HEK293 (cell line): ENCODE measurements around the gene UBE2E1.

Experiments used
- BCL11A ChIP-seq: fragments of 450-650 bp; formaldehyde crosslinking; IDR thresholded peaks from 2 replicates; pipeline ENCODE4 v1.5.1; 2016; ENCODE audit warnings: low read depth, missing biosample characterization, missing genetic modification characterization
- KLF7 ChIP-seq: fragments of 450-650 bp; formaldehyde crosslinking; IDR thresholded peaks from 2 replicates; pipeline ENCODE4 v1.5.1; 2016; ENCODE audit warnings: missing biosample characterization, missing genetic modification characterization, borderline replicate concordance
- MZF1 ChIP-seq: fragments of 450-650 bp; formaldehyde crosslinking; IDR thresholded peaks from 2 replicates; pipeline ENCODE4 v1.5.1; 2017; ENCODE audit warnings: missing biosample characterization, missing genetic modification characterization, borderline replicate concordance
- REPIN1 ChIP-seq: fragments of 450-650 bp; formaldehyde crosslinking; IDR thresholded peaks from 2 replicates; pipeline ENCODE4 v1.5.1; 2017; ENCODE audit warnings: missing biosample characterization, missing genetic modification characterization, low read depth
- SP3 ChIP-seq: fragments of 450-650 bp; formaldehyde crosslinking; IDR thresholded peaks from 2 replicates; pipeline ENCODE4 v1.5.1; 2016; ENCODE audit warnings: missing biosample characterization, missing genetic modification characterization
- SP7 ChIP-seq: fragments of 450-650 bp; formaldehyde crosslinking; IDR thresholded peaks from 2 replicates; pipeline ENCODE4 v1.5.1; 2016; ENCODE audit warnings: missing biosample characterization, missing genetic modification characterization
- WT1 ChIP-seq: fragments of 450-650 bp; formaldehyde crosslinking; IDR thresholded peaks from 2 replicates; pipeline ENCODE4 v1.5.1; 2016; ENCODE audit warnings: missing biosample characterization, missing genetic modification characterization
- ZBTB1 ChIP-seq: fragments of 450-650 bp; formaldehyde crosslinking; IDR thresholded peaks from 2 replicates; pipeline ENCODE4 v1.5.1; 2016; ENCODE audit warnings: missing biosample characterization, missing genetic modification characterization
- ZBTB17 ChIP-seq: fragments of 450-650 bp; formaldehyde crosslinking; IDR thresholded peaks from 2 replicates; pipeline ENCODE4 v1.5.1; 2016; ENCODE audit warnings: missing biosample characterization, missing genetic modification characterization
- ZFP69B ChIP-seq: fragments of 450-650 bp; formaldehyde crosslinking; IDR thresholded peaks from 2 replicates; pipeline ENCODE4 v1.5.1; 2016; ENCODE audit warnings: missing biosample characterization, missing genetic modification characterization
- ZNF114 ChIP-seq: fragments of 450-650 bp; formaldehyde crosslinking; IDR thresholded peaks from 2 replicates; pipeline ENCODE4 v1.5.0; 2017; ENCODE audit warnings: missing biosample characterization, missing genetic modification characterization
- ZNF19 ChIP-seq: fragments of 450-650 bp; formaldehyde crosslinking; IDR thresholded peaks from 2 replicates; pipeline ENCODE4; 2016; ENCODE audit warnings: missing biosample characterization, missing genetic modification characterization, low read depth
- ZNF211 ChIP-seq: fragments of 450-650 bp; formaldehyde crosslinking; IDR thresholded peaks from 2 replicates; pipeline ENCODE4 v1.5.1; 2016; ENCODE audit warnings: low read depth, missing biosample characterization, missing genetic modification characterization
- ZNF248 ChIP-seq: fragments of 450-650 bp; formaldehyde crosslinking; IDR thresholded peaks from 2 replicates; pipeline ENCODE4 v1.5.1; 2017; ENCODE audit warnings: missing biosample characterization, missing genetic modification characterization
- ZNF311 ChIP-seq: fragments of 450-650 bp; formaldehyde crosslinking; IDR thresholded peaks from 2 replicates; pipeline ENCODE4 v1.5.1; 2017; ENCODE audit warnings: missing biosample characterization, missing genetic modification characterization, borderline replicate concordance
- ZNF37A ChIP-seq: fragments of 450-650 bp; IDR thresholded peaks from 2 replicates; pipeline ENCODE4 v1.5.1; 2018; ENCODE audit warnings: missing biosample characterization, missing genetic modification characterization
- ZNF514 ChIP-seq: fragments of 450-650 bp; formaldehyde crosslinking; IDR thresholded peaks from 2 replicates; pipeline ENCODE4 v1.5.1; 2016; ENCODE audit warnings: missing biosample characterization, missing genetic modification characterization
- ZNF521 ChIP-seq: fragments of 450-650 bp; formaldehyde crosslinking; IDR thresholded peaks from 2 replicates; pipeline ENCODE4 v1.5.1; 2017; ENCODE audit warnings: missing biosample characterization, mild to moderate bottlenecking, missing genetic modification characterization
- ZNF626 ChIP-seq: fragments of 450-650 bp; sonication (Bioruptor Pico); formaldehyde crosslinking; IDR thresholded peaks from 2 replicates; pipeline ENCODE4 v1.5.1; 2018; ENCODE audit warnings: missing biosample characterization, missing genetic modification characterization, inconsistent platforms
- ZNF837 ChIP-seq: fragments of 450-650 bp; formaldehyde crosslinking; IDR thresholded peaks from 2 replicates; pipeline ENCODE4 v1.5.1; 2016; ENCODE audit warnings: missing biosample characterization, missing genetic modification characterization
- ZNF843 ChIP-seq: fragments of 450-650 bp; formaldehyde crosslinking; IDR thresholded peaks from 2 replicates; pipeline ENCODE4 v1.5.1; 2016; ENCODE audit warnings: missing biosample characterization, missing genetic modification characterization
- TF ChIP-seq, protein P1 (sequence below): fragments of 450-650 bp; formaldehyde crosslinking; conservative IDR thresholded peaks from 2 replicates; pipeline ENCODE4 v1.5.1; 2016; ENCODE audit warnings: low read depth, missing biosample characterization, missing genetic modification characterization
- TF ChIP-seq, protein P2 (sequence below): fragments of 450-650 bp; formaldehyde crosslinking; IDR thresholded peaks from 2 replicates; pipeline ENCODE4 v1.5.1; 2017; ENCODE audit warnings: missing biosample characterization, missing genetic modification characterization
- TF ChIP-seq, protein P3 (sequence below): fragments of 450-650 bp; formaldehyde crosslinking; IDR thresholded peaks from 2 replicates; pipeline ENCODE4 v1.5.1; 2017; ENCODE audit warnings: missing biosample characterization, mild to moderate bottlenecking, missing genetic modification characterization, moderate library complexity
- TF ChIP-seq, protein P4 (sequence below): fragments of 450-650 bp; formaldehyde crosslinking; IDR thresholded peaks from 2 replicates; pipeline ENCODE4 v1.5.1; 2016; ENCODE audit warnings: missing biosample characterization, missing genetic modification characterization
- TF ChIP-seq, protein P5 (sequence below): IDR thresholded peaks from 2 replicates; pipeline ENCODE4 v1.6.1; 2011; ENCODE audit warnings: mild to moderate bottlenecking, low read depth, low read length, borderline replicate concordance

Gene UBE2E1

DNA sequence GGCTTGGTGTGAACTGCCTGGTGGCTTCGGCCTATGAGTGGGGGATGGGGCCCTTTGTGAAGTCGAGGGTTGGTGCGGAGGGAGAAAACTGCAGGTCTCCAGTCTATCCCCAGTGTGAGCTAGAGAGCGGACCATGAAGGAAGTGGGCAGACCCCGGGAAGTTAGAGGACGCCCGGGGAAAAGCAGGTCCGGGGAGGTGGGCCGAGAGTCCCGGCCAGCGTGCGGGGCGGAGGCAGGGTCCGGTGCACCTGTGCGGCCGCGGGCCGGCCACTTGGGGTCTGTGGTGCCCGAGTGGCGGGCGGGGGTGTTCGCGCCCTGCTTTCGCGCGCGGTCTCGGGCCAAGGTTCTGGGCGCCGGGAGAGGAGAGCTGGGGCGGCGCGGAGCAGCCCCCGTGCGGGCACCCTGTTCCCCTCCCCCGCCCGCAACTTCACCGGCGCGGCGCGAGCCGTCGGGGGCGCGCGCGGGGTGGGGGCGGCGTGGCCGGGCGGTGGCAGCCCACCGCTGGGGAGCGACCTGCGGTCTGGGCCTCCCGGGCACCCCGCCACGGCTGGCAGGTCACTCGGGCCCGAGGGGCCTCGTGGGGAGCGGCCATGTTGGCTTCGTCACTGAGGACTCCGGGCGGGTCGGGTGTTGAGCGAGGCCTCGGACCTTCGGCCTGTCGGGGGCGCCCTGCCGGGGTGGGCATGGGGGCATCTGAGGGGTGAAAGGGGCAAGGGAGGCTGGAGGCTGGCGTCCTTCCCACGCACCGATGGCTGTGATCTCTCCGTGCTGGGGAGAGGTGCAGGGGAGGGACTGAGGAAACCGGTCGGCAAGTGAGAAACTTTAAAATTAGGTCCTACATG is 4.8 kb downstream of the UBE2E1 start (continued):
- TF ChIP-seq, protein P1, sequence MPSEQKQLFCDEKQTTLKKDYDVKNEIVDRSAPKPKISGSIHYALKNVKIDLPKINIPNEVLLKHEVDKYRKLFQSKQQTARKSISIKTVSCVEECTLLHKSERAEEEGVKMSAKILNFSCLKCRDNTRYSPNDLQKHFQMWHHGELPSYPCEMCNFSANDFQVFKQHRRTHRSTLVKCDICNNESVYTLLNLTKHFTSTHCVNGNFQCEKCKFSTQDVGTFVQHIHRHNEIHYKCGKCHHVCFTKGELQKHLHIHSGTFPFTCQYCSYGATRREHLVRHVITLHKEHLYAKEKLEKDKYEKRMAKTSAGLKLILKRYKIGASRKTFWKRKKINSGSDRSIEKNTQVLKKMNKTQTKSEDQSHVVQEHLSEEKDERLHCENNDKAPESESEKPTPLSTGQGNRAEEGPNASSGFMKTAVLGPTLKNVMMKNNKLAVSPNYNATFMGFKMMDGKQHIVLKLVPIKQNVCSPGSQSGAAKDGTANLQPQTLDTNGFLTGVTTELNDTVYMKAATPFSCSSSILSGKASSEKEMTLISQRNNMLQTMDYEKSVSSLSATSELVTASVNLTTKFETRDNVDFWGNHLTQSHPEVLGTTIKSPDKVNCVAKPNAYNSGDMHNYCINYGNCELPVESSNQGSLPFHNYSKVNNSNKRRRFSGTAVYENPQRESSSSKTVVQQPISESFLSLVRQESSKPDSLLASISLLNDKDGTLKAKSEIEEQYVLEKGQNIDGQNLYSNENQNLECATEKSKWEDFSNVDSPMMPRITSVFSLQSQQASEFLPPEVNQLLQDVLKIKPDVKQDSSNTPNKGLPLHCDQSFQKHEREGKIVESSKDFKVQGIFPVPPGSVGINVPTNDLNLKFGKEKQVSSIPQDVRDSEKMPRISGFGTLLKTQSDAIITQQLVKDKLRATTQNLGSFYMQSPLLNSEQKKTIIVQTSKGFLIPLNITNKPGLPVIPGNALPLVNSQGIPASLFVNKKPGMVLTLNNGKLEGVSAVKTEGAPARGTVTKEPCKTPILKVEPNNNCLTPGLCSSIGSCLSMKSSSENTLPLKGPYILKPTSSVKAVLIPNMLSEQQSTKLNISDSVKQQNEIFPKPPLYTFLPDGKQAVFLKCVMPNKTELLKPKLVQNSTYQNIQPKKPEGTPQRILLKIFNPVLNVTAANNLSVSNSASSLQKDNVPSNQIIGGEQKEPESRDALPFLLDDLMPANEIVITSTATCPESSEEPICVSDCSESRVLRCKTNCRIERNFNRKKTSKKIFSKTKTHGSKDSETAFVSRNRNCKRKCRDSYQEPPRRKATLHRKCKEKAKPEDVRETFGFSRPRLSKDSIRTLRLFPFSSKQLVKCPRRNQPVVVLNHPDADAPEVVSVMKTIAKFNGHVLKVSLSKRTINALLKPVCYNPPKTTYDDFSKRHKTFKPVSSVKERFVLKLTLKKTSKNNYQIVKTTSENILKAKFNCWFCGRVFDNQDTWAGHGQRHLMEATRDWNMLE (tag by site-specific recombination), result 0 out of 2 replicates have a peak, but pooled peaks have one; percentile 18
- TF ChIP-seq ZNF37A (tag by site-specific recombination) (no peak), ZNF19 (tag by site-specific recombination) (no peak), ZNF626 (tag by site-specific recombination) (no peak), WT1 (tag by site-specific recombination) (0 out of 2 replicates have a peak, but pooled peaks have one; percentile 18), ZFP69B (tag by site-specific recombination) (no peak; the same call in 1 of the 2 replicates), ZBTB1 (0 out of 2 replicates have a peak, but pooled peaks have one; percentile 28), ZNF843 (tag by site-specific recombination) (peak; percentile 36; the same call in 1 of the 2 replicates), ZNF114 (tag by site-specific recombination) (no peak), MZF1 (tag by site-specific recombination) (no peak), ZNF514 (no peak), REPIN1 (tag by site-specific recombination) (0 out of 2 replicates have a peak, but pooled peaks have one; percentile 12), ZBTB17 (tag by site-specific recombination) (no peak), ZNF521 (tag by site-specific recombination) (no peak), SP3 (no peak), KLF7 (tag by site-specific recombination) (no peak), ZNF248 (tag by site-specific recombination) (no peak), BCL11A (tag by site-specific recombination) (no peak; the same call in 1 of the 2 replicates), SP7 (tag by site-specific recombination) (peak; percentile 51), ZNF211 (tag by site-specific recombination) (no peak), ZNF837 (no peak), ZNF311 (no peak)
- TF ChIP-seq, protein P2, sequence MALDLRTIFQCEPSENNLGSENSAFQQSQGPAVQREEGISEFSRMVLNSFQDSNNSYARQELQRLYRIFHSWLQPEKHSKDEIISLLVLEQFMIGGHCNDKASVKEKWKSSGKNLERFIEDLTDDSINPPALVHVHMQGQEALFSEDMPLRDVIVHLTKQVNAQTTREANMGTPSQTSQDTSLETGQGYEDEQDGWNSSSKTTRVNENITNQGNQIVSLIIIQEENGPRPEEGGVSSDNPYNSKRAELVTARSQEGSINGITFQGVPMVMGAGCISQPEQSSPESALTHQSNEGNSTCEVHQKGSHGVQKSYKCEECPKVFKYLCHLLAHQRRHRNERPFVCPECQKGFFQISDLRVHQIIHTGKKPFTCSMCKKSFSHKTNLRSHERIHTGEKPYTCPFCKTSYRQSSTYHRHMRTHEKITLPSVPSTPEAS, result no peak
- TF ChIP-seq, protein P3, sequence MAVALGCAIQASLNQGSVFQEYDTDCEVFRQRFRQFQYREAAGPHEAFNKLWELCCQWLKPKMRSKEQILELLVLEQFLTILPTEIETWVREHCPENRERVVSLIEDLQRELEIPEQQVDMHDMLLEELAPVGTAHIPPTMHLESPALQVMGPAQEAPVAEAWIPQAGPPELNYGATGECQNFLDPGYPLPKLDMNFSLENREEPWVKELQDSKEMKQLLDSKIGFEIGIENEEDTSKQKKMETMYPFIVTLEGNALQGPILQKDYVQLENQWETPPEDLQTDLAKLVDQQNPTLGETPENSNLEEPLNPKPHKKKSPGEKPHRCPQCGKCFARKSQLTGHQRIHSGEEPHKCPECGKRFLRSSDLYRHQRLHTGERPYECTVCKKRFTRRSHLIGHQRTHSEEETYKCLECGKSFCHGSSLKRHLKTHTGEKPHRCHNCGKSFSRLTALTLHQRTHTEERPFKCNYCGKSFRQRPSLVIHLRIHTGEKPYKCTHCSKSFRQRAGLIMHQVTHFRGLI (tag by site-specific recombination), result no peak
- TF ChIP-seq, protein P4, sequence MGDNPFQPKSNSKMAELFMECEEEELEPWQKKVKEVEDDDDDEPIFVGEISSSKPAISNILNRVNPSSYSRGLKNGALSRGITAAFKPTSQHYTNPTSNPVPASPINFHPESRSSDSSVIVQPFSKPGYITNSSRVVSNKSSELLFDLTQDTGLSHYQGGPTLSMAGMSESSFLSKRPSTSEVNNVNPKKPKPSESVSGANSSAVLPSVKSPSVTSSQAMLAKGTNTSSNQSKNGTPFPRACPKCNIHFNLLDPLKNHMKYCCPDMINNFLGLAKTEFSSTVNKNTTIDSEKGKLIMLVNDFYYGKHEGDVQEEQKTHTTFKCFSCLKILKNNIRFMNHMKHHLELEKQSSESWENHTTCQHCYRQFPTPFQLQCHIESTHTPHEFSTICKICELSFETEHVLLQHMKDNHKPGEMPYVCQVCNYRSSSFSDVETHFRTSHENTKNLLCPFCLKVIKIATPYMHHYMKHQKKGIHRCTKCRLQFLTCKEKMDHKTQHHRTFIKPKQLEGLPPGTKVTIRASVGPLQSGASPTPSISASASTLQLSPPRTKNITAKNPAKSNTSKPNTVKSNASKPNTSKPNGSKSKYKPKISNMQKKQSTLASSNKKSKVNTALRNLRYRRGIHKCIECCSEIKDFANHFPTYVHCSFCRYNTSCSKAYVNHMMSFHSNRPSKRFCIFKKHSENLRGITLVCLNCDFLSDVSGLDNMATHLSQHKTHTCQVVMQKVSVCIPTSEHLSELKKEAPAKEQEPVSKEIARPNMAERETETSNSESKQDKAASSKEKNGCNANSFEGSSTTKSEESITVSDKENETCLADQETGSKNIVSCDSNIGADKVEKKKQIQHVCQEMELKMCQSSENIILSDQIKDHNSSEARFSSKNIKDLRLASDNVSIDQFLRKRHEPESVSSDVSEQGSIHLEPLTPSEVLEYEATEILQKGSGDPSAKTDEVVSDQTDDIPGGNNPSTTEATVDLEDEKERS (tag by site-specific recombination), result no peak
- TF ChIP-seq, protein P5, sequence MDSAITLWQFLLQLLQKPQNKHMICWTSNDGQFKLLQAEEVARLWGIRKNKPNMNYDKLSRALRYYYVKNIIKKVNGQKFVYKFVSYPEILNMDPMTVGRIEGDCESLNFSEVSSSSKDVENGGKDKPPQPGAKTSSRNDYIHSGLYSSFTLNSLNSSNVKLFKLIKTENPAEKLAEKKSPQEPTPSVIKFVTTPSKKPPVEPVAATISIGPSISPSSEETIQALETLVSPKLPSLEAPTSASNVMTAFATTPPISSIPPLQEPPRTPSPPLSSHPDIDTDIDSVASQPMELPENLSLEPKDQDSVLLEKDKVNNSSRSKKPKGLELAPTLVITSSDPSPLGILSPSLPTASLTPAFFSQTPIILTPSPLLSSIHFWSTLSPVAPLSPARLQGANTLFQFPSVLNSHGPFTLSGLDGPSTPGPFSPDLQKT, result no peak
